Trophoblast cell (in vitro differentiated cells and primary cell): Measurements from ENCODE around the gene FBXO47.
A peak's percentile ranks its signal among the peaks of the same experiment; 100 is the strongest.

Source experiments
- DNase-seq, 2 donors: peaks; one replicate each; pipeline ENCODE4 v3.0.0-alpha.2; 2016
- H2AFZ ChIP-seq: 2 replicates; pipeline ENCODE4 v1.6.1; 2013; ENCODE audit warnings: low read length, moderate library complexity, mild to moderate bottlenecking; ENCODE audit not compliant: insufficient read depth, poor library complexity
- H2AK5ac ChIP-seq: 2 replicates; pipeline ENCODE4 v1.6.1; 2013; ENCODE audit warnings: mild to moderate bottlenecking, low read length
- H2BK120ac ChIP-seq: 2 replicates; pipeline ENCODE4 v1.6.1; 2013; ENCODE audit warnings: low read length, mild to moderate bottlenecking, moderate library complexity; ENCODE audit not compliant: insufficient read depth, poor library complexity
- H2BK12ac ChIP-seq: 2 replicates; pipeline ENCODE4 v1.6.1; 2013; ENCODE audit warnings: mild to moderate bottlenecking, low read length, moderate library complexity
- H2BK5ac ChIP-seq: 2 replicates; pipeline ENCODE4 v1.6.1; 2013; ENCODE audit warnings: low read length, low read depth, moderate library complexity, mild to moderate bottlenecking; ENCODE audit not compliant: poor library complexity
- H3K14ac ChIP-seq: 2 replicates; pipeline ENCODE4 v1.6.1; 2013; ENCODE audit warnings: mild to moderate bottlenecking, low read length
- H3K18ac ChIP-seq: 2 replicates; pipeline ENCODE4 v1.6.1; 2013; ENCODE audit warnings: mild to moderate bottlenecking, low read length
- H3K23ac ChIP-seq: 2 replicates; pipeline ENCODE4 v1.6.1; 2013; ENCODE audit warnings: low read length
- H3K27ac ChIP-seq: 2 replicates; pipeline ENCODE4 v1.5.1; 2013; ENCODE audit warnings: low read depth, mild to moderate bottlenecking, inconsistent platforms, low read length, moderate library complexity
- H3K27me3 ChIP-seq: 2 replicates; pipeline ENCODE4 v1.6.1; 2013; ENCODE audit warnings: inconsistent platforms, mild to moderate bottlenecking, low read length, moderate library complexity; ENCODE audit not compliant: insufficient read depth
- H3K36me3 ChIP-seq, 2 experiments: 1 replicate in 1 of 2; 2 replicates in 1 of 2; pipeline ENCODE4 v1.6.1; 2013; ENCODE audit warnings: low read length in 2 of 2, mild to moderate bottlenecking in 2 of 2, moderate library complexity in 1 of 2; ENCODE audit not compliant: insufficient read depth in 2 of 2, control insufficient read depth in 1 of 2
- H3K4ac ChIP-seq: 2 replicates; pipeline ENCODE4 v1.6.1; 2013; ENCODE audit warnings: low read depth, mild to moderate bottlenecking, low read length, moderate library complexity
- H3K4me1 ChIP-seq, 2 experiments: 1 replicate in 1 of 2; 2 replicates in 1 of 2; pipeline ENCODE4 v1.6.1; 2013; ENCODE audit warnings: low read length in 2 of 2, mild to moderate bottlenecking in 2 of 2, moderate library complexity in 1 of 2; ENCODE audit not compliant: insufficient read depth in 2 of 2, control insufficient read depth in 1 of 2
- H3K4me2 ChIP-seq: 2 replicates; pipeline ENCODE4 v1.6.1; 2013; ENCODE audit warnings: inconsistent platforms, mild to moderate bottlenecking, low read length, moderate library complexity
- H3K4me3 ChIP-seq: 2 replicates; pipeline ENCODE4 v1.5.1; 2013; ENCODE audit warnings: mild to moderate bottlenecking, low read depth, low read length, inconsistent platforms
- H3K79me1 ChIP-seq: one replicate; pipeline ENCODE4 v1.6.1; 2013; ENCODE audit warnings: low read length
- H3K79me2 ChIP-seq: 2 replicates; pipeline ENCODE4 v1.6.1; 2013; ENCODE audit warnings: low read length, mild to moderate bottlenecking; ENCODE audit not compliant: control insufficient read depth, insufficient read depth, poor library complexity
- H3K9ac ChIP-seq: 2 replicates; pipeline ENCODE4 v1.6.1; 2013; ENCODE audit warnings: mild to moderate bottlenecking, low read length
- H3K9me3 ChIP-seq: 2 replicates; pipeline ENCODE4 v1.6.1; 2013; ENCODE audit warnings: low read depth, mild to moderate bottlenecking, control low read depth, inconsistent platforms, low read length; ENCODE audit not compliant: insufficient read depth
- H4K12ac ChIP-seq: 2 replicates; pipeline ENCODE4 v1.6.1; 2013; ENCODE audit warnings: low read depth, mild to moderate bottlenecking, low read length, moderate library complexity
- H4K8ac ChIP-seq: 2 replicates; pipeline ENCODE4 v1.6.1; 2013; ENCODE audit warnings: low read depth, mild to moderate bottlenecking, low read length, moderate library complexity
- H4K91ac ChIP-seq: one replicate; pipeline ENCODE4 v1.6.1; 2013; ENCODE audit warnings: low read depth, mild to moderate bottlenecking, low read length, moderate library complexity
- whole genome bisulfite sequencing: extraction: QIAGEN DNeasy Blood & Tissue Kit; methylation state at CpG from one replicate; pipeline ENCODE4 v1.1.7; 2013; ENCODE audit warnings: missing lambda C conversion rate; ENCODE audit not compliant: insufficient read length, insufficient coverage; ENCODE audit errors: extremely low coverage; 5-methylcytosine and 5-hydroxymethylcytosine counted together

The FBXO47 gene

DNA sequence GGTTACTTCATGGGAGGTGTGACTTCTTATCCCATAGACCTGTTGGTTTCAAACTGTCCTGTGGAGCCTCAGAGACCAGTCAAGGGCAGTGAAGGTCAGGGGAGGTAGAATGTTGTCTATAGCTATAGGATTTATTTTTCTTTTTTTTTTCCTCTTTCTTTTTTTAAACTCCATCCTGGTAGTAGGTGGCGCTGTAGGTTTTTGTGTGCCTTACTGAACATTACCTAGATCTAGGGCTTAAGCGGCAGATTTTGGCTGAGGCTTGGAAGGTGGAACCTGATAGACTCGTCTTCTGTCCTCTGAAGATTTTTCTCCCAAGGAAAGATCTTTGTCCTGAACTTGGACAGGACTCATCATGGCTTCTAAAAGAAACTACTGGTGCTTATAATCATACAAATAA lies 49.9 kb downstream of the FBXO47 start:
- peaks cover 5 to 8% of the 10 kb centered on the region in 2 experiments for H3K4me1 ChIP-seq
- H3K4ac ChIP-seq, result no peak overlapping the region
- no peaks in the 10 kb centered on the region for H3K79me2 ChIP-seq
- H3K9ac ChIP-seq, result no peak overlapping the region
- H3K36me3 ChIP-seq, result peaks cover 73 to 78% of the 10 kb centered on the region in 2 experiments
- H4K91ac ChIP-seq, result no peak overlapping the region
- H3K18ac ChIP-seq, result no peak overlapping the region
- no peak overlapping the region for H3K27ac ChIP-seq
- H3K23ac ChIP-seq, result no peak overlapping the region
- no peaks in the 10 kb centered on the region for H3K27me3 ChIP-seq
- no peak overlapping the region for H4K12ac ChIP-seq
- H4K8ac ChIP-seq, result no peak overlapping the region
- no peak for DNase-seq
- no peak overlapping the region for H2AFZ ChIP-seq
- H3K79me1 ChIP-seq, result no peaks in the 10 kb centered on the region
- no peak overlapping the region for H2BK5ac ChIP-seq
- H3K4me3 ChIP-seq, result no peak overlapping the region
- no peak overlapping the region for H2BK12ac ChIP-seq
- peaks cover 3% of the 10 kb centered on the region for H3K9me3 ChIP-seq
- H2AK5ac ChIP-seq, result no peak overlapping the region
- no CpG with 5 or more reads among the region's 3 CpGs for WGBS
- no peak overlapping the region for H3K14ac ChIP-seq
- no peak overlapping the region for H3K4me2 ChIP-seq
- no peak overlapping the region for H2BK120ac ChIP-seq

DNA sequence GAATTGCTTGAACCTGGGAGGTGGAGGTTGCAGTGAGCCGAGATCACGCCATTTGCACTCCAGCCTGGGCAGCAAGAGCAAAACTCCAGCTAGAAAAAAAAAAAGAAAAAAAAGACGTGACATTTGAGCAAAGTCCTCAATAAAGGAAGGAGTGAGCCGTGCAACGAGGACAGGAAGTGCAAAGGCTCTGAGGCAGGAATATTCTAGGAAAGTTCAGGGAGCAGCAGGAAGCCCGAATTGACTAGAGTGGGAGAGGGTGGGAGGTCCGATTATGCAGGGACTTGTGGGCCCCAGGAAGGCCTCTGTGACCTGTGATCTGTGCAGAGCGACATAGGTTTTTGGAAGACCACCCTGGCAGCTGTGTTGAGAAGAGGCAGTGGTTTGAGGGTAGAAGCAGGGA lies 50.4 kb downstream of the FBXO47 start:
- Histone ChIP-seq H4K91ac (no peak overlapping the region), H3K4me3 (no peak overlapping the region), H3K79me1 (no peaks in the 10 kb centered on the region), H3K36me3 (peaks cover 77 to 82% of the 10 kb centered on the region in 2 experiments), H3K14ac (no peak overlapping the region), H2BK120ac (no peak overlapping the region), H2AFZ (no peak overlapping the region), H3K27ac (no peak overlapping the region), H2AK5ac (no peak overlapping the region), H3K18ac (no peak overlapping the region), H3K4me1 (peaks cover 5 to 8% of the 10 kb centered on the region in 2 experiments), H3K9me3 (peaks cover 3% of the 10 kb centered on the region), H3K27me3 (no peaks in the 10 kb centered on the region), H4K12ac (no peak overlapping the region), H3K4ac (no peak overlapping the region), H2BK12ac (no peak overlapping the region), H4K8ac (no peak overlapping the region), H3K4me2 (no peak overlapping the region), H2BK5ac (no peak overlapping the region), H3K23ac (no peak overlapping the region), H3K79me2 (no peaks in the 10 kb centered on the region), H3K9ac (no peak overlapping the region)
- no CpG with 5 or more reads among the region's 8 CpGs for WGBS
- no peak for DNase-seq

DNA sequence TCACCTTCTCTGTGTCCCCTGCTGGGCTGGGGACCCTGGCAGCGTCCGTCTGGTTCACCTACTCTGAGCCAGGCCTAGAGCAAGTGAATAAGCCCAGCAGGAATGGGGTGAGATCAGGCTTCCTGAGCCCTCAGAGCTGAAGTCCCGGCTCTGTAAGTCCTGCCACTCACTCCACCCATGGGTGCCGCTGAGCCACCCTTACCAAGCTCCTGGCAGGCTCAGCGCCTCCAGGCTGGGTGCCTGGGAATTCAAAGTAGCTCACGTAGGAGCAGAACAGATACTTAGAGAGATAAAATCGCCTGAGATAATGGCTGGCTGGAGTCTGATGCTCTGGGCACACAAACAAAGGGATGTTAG lies 51.6 kb downstream of the FBXO47 start:
- Histone ChIP-seq H3K18ac (no peak overlapping the region), H3K9ac (no peak overlapping the region), H3K79me1 (no peaks in the 10 kb centered on the region), H3K79me2 (no peaks in the 10 kb centered on the region), H3K23ac (no peak overlapping the region), H3K27ac (no peak overlapping the region), H4K8ac (no peak overlapping the region), H4K12ac (no peak overlapping the region), H3K4me2 (no peak overlapping the region), H3K9me3 (peaks cover 3% of the 10 kb centered on the region), H2BK5ac (no peak overlapping the region), H3K4me1 (peaks cover 5 to 8% of the 10 kb centered on the region in 2 experiments), H3K36me3 (peaks cover 84 to 86% of the 10 kb centered on the region in 2 experiments), H3K14ac (no peak overlapping the region), H3K4ac (no peak overlapping the region), H2BK12ac (no peak overlapping the region), H3K27me3 (no peaks in the 10 kb centered on the region), H2AFZ (no peak overlapping the region), H2AK5ac (no peak overlapping the region), H2BK120ac (no peak overlapping the region), H3K4me3 (no peak overlapping the region), H4K91ac (no peak overlapping the region)
- DNase-seq, result peak; percentile 64 to 83
- no CpG with 5 or more reads among the region's 7 CpGs for WGBS

DNA sequence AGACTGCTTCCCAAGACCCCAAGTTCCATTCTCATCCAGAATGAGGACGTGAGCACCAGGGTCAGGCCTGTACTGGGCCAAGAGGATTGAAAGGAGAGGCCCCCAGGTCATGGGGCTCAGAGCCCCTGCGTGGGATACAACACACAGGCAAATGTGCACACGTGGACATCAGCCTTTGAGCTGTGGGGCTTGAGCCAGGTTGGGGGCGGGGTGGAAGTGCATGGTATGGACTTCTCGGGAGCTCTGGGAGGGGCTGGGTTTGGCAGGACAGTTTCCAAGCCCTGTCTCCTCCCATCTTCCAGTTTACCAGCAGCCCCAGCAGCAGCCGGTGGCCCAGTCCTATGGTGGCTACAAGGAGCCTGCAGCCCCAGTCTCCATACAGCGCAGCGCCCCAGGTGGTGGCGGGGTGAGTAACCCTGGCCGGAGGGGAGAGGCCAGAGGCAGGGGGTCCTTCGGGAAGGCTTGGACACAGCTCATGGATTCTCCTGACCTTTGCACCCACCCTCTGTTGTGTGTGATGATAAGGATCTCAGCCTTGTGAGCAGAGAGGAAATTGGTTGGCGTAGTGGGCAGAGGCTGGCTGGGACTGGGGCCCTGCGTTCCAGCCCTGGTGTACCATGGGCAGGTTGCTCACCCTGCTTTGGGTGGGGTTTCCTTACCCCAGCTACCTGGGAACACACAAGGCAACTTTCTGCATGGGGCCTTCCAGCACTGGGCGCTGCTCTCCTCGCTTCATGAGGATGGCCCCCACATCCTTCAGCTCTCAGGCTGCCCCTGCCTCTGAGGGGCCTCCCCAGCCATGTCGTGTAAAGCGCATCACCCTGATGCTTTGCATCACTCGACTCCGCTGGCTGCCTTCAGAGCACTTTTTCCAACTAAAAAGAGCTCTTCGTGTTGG lies 52.2 kb downstream of the FBXO47 start:
- Histone ChIP-seq H2AK5ac (no peak overlapping the region), H4K12ac (no peak overlapping the region), H3K27me3 (no peaks in the 10 kb centered on the region), H2BK12ac (peak overlapping the region; percentile 12), H2BK120ac (no peak overlapping the region), H3K4ac (no peak overlapping the region), H3K9me3 (peaks cover 3% of the 10 kb centered on the region), H3K4me3 (no peak overlapping the region), H3K4me2 (no peak overlapping the region), H4K8ac (no peak overlapping the region), H3K36me3 (peaks cover 77 to 82% of the 10 kb centered on the region in 2 experiments), H3K14ac (no peak overlapping the region), H3K27ac (no peak overlapping the region), H3K18ac (no peak overlapping the region), H3K79me2 (no peaks in the 10 kb centered on the region), H3K9ac (no peak overlapping the region), H2BK5ac (no peak overlapping the region), H3K23ac (no peak overlapping the region), H4K91ac (no peak overlapping the region), H3K79me1 (no peaks in the 10 kb centered on the region), H3K4me1 (peaks cover 5 to 8% of the 10 kb centered on the region in 2 experiments), H2AFZ (no peak overlapping the region)
- WGBS, result no CpG with 5 or more reads among the region's 20 CpGs
- peak in 1 of 2 donors; percentile 44 for DNase-seq
